ENCODE results near the gene MAPK8.
"Not testable (repeated sequence)": the region's sequence is repeated elsewhere in the genome, so short reads cannot be mapped to it uniquely, and the experiment has no call there.

MAPK8 gene

DNA sequence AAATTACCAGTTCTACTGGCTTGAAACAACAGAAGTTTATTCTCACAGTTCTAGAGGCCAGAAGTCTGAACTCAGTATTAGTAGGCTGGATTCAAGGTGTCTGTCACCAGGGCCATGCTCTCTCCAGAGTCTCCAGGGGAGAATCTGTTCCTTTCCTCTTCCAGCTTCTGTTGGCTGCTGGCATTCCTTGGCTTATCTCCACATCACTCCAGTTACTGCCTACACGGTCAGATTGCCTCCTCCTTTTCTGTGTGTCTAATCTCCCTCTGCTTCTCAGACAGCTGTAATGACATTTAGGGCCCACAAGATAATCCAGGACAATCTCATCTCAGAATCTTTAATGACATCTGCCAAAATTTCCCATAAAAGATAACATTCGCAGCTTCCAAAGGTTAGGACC, 36.6 kb downstream of the MAPK8 start:
- DNase-seq (ENCODE audit: insufficient read length), result no peak
- FAIRE-seq, result no peak
- no peak for TF ChIP-seq POLR2A (IDR thresholded peaks at IDR 0.05; ENCODE audit: low read depth, low read length)
- no peak for TF ChIP-seq POLR2AphosphoS5 (IDR thresholded peaks at IDR 0.05; ENCODE audit: low read depth, low read length)
- no peak for TF ChIP-seq TAF1 (IDR thresholded peaks at IDR 0.05; ENCODE audit: borderline replicate concordance, low read depth, low read length)

DNA sequence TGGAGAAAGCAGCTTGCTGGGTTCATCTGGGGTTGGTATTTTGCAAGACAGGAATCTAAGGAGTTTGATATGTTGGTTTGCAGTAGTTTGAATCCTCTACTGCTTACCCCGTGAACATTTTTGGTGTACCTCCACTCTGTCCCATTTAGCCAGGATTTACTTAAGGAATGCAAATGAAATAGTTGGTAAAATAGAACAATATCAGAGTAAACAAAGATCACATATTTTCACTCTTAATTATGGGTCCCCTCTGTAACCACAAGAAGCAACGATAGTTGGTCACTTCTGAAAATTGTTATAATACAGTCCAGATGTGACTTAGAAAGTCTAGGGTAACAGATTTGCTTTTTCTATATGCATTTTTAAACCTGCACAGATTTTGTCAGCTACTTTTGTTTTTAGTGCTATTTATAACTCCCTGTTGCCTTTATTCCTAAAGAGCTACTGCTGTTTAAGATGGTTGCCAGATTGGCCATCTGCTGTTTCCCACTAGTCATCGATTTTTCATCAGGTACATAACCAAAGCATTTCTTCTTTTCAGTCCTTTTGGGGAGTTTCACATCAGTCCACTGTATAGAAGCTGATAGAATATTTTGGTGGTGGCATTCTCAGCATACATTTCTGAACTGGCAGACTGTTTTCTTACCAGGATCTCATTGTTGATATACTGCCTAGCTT, 37.6 kb downstream of the MAPK8 start:
- TF ChIP-seq POLR2A (IDR thresholded peaks at IDR 0.05; ENCODE audit: low read depth, low read length) (no peak), TAF1 (IDR thresholded peaks at IDR 0.05; ENCODE audit: borderline replicate concordance, low read depth, low read length) (no peak), POLR2AphosphoS5 (IDR thresholded peaks at IDR 0.05; ENCODE audit: low read depth, low read length) (no peak)
- FAIRE-seq (peak; percentile 14), DNase-seq (ENCODE audit: insufficient read length) (no peak)

DNA sequence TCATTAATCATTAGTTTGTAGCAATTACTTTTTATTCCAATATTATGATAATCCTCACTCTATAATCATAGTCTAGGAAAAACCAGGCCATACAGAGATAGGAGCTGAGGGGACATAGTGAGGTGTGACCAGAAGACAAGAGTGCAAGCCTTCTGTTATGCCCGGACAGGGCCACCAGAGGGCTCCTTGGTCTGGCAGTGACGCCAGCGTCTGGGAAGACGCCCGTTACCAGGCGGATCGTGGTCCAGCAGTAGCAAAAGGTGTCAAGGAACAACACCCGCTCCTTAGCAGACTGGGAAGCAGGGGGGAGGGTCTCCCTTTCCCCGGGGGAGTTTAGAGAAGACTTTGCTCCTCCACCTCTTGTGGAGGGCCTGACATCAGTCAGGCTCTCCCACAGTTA, 39.8 kb downstream of the MAPK8 start:
- DNase-seq (ENCODE audit: insufficient read length); FAIRE-seq: not testable (repeated sequence)

DNA sequence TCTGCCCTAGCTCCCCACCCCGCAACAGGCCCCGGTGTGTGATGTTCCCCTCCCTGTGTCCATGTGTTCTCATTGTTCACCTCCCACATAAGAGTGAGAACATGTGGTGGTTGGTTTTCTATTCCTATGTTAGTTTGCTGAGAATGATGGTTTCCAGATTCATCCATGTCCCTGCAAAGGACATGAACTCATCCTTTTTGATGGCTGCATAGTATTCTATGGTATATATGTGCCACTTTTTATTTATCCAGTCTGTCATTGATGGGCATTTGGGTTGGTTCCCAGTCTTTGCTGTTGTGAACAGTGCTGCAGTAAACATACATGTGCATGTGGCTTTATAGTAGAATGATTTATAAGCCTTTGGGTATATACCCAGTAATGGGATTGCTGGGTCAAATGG, 41.1 kb downstream of the MAPK8 start:
- DNase-seq (ENCODE audit: insufficient read length); FAIRE-seq: not testable (repeated sequence)

DNA sequence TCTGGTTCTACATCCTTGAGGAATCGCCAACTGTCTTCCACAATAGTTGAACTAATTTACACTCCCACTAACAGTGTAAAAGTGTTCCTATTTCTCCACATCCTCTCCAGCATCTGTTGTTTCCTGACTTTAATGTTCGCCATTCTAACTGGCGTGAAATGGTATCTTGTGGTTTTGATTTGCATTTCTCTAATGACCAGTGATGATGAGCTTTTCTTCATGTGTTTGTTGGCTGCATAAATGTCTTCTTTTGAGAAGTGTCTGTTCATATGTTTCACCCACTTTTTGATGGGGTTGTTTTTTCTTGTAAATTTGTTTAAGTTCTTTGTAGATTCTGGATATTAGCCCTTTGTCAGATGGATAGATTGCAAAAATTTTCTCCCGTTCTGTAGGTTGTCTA, 41.5 kb downstream of the MAPK8 start:
- FAIRE-seq; DNase-seq (ENCODE audit: insufficient read length): not testable (repeated sequence)

DNA sequence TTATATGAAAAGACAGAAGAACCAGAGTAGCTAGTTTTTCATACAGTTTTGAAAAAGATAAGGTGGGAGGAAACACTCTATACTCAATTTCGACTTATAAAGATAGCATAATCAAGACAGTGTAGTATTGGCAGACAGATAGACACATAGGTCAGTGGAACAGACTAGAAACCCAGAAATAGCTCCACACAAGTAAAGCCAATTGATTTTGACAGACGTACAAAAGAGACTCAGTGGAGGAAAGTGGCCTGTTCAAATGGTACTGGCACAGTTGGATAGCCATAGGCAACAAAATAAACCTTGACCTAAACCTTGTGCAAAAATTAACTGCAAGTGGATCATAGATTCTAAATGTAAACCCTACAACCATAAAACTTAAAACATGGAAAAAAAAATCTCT, 46.8 kb downstream of the MAPK8 start:
- FAIRE-seq, result no peak
- DNase-seq (ENCODE audit: insufficient read length), result no peak
- TF ChIP-seq TAF1 (IDR thresholded peaks at IDR 0.05; ENCODE audit: borderline replicate concordance, low read depth, low read length), result no peak
- TF ChIP-seq POLR2AphosphoS5 (IDR thresholded peaks at IDR 0.05; ENCODE audit: low read depth, low read length), result no peak
- no peak for TF ChIP-seq POLR2A (IDR thresholded peaks at IDR 0.05; ENCODE audit: low read depth, low read length)

DNA sequence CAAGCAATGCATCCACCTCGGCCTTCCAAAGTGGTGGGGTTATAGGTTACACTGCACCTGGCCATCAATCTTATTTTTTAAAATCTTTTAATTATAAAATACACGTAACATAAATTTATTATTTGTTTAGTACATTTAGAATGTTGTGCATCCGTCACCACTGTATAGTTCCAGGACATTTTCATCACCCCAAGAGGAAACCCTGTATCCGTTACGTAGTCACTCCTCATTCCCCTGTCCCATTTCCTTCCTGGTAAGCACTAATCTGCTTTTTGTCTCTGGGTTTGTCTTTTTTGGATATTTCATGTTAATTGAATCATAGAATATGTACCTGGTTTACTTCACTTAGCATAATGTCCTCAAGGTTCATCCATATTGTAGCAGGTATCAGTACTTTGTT, 51.2 kb downstream of the MAPK8 start:
- FAIRE-seq (no peak), DNase-seq (ENCODE audit: insufficient read length) (no peak)
- TF ChIP-seq TAF1 (IDR thresholded peaks at IDR 0.05; ENCODE audit: borderline replicate concordance, low read depth, low read length), result no peak
- TF ChIP-seq POLR2A (IDR thresholded peaks at IDR 0.05; ENCODE audit: low read depth, low read length), result no peak
- TF ChIP-seq POLR2AphosphoS5 (IDR thresholded peaks at IDR 0.05; ENCODE audit: low read depth, low read length), result no peak

DNA sequence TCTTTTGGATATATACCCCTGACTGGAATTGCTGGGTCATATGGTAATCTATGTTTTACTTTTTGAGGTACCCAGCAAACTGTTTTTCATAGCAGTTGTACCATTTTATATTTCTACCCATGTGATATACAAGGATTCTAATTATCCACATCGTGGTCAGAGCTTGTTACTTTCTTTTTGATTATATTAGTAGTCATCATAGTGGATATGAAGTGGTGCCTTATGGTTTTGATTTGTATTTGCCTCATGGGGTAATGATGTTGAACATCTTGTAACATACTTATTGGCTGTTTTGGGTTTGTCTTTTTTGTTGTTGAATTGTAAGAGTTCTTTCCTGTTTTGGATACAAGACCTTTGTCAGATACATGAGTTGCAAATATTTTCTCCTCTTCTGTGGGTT, 51.7 kb downstream of the MAPK8 start:
- FAIRE-seq (no peak), DNase-seq (ENCODE audit: insufficient read length) (no peak)
- TF ChIP-seq TAF1 (IDR thresholded peaks at IDR 0.05; ENCODE audit: borderline replicate concordance, low read depth, low read length), result no peak
- TF ChIP-seq POLR2A (IDR thresholded peaks at IDR 0.05; ENCODE audit: low read depth, low read length), result no peak
- TF ChIP-seq POLR2AphosphoS5 (IDR thresholded peaks at IDR 0.05; ENCODE audit: low read depth, low read length), result no peak

DNA sequence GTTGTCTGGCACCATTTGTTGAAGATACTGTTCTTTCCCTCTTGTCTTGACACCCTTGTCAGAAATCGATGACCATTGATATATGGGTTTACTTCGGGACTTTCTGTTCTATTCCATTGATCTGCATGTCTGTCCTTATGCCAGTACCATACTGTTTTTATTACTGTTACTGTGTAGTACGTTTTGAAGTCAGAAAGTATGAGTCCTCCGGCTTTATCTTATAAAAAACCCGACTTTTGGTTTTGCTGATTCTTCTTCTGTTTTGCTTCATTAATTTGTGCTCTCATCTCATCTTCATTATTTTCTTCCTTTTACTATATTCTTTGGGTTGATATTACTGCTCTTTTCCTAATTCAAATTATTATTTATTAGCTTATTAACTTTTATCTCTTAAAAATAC, 52.4 kb downstream of the MAPK8 start:
- DNase-seq (ENCODE audit: insufficient read length) (no peak), FAIRE-seq (no peak)
- TF ChIP-seq TAF1 (IDR thresholded peaks at IDR 0.05; ENCODE audit: borderline replicate concordance, low read depth, low read length) (no peak), POLR2A (IDR thresholded peaks at IDR 0.05; ENCODE audit: low read depth, low read length) (no peak), POLR2AphosphoS5 (IDR thresholded peaks at IDR 0.05; ENCODE audit: low read depth, low read length) (no peak)

DNA sequence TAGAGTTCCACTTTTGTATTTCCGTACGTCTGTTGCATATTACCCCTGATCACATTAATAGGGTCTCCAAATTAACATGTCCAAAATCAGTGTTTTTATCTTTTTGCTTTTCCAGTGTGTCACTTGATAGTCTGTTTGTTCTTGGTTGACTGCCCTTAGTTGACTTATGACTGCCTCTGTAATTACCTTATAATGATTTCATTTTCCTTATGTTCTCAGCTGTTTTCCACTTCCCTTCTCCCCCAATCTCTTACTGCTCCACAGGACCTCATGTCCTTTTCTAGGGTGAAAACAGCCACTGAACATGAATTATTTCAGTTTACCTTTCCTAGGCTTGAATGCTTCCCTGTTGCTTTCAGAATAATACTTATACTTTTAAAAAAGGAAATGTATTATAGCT, 54.7 kb downstream of the MAPK8 start:
- no peak for FAIRE-seq
- no peak for DNase-seq (ENCODE audit: insufficient read length)
- TF ChIP-seq POLR2A (IDR thresholded peaks at IDR 0.05; ENCODE audit: low read depth, low read length) (no peak), TAF1 (IDR thresholded peaks at IDR 0.05; ENCODE audit: borderline replicate concordance, low read depth, low read length) (no peak), POLR2AphosphoS5 (IDR thresholded peaks at IDR 0.05; ENCODE audit: low read depth, low read length) (no peak)

DNA sequence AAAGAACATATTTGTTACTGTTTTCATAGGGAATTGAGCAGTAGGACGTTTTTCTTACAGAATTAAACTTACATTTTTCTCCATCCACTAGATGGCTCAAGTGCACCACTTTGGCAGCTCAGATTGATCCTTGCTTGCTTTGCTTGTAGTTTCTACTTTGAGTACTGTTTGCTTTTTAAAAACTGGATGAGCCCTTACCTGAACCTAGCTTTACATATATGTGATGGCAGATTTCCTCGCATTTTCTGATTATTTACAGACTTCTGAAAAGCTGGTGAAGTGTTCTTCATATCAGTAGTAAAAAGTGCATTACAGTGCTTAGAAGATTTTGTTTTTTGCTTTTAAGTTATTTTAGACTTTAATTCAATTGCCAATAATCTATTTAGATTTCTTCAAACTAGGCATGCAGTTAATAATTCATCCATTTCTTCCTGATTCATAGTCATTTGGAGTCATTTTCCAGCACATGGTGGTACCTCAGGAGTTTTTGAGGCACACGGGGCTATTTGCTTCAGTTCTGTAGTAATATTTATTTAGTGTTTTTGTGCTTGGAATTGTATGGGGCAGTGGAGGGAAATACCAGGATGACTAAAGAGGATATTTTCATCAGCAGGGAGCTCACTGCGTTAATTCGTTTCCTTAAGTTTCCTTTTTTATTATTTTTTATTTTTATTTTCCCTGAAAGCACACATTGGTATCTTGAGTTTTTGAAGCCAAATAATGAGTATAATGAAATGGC, 57.3 kb downstream of the MAPK8 start:
- FAIRE-seq, result no peak
- no peak for DNase-seq (ENCODE audit: insufficient read length)
- TF ChIP-seq POLR2A (IDR thresholded peaks at IDR 0.05; ENCODE audit: low read depth, low read length), result no peak
- TF ChIP-seq TAF1 (IDR thresholded peaks at IDR 0.05; ENCODE audit: borderline replicate concordance, low read depth, low read length), result no peak
- TF ChIP-seq POLR2AphosphoS5 (IDR thresholded peaks at IDR 0.05; ENCODE audit: low read depth, low read length), result no peak

DNA sequence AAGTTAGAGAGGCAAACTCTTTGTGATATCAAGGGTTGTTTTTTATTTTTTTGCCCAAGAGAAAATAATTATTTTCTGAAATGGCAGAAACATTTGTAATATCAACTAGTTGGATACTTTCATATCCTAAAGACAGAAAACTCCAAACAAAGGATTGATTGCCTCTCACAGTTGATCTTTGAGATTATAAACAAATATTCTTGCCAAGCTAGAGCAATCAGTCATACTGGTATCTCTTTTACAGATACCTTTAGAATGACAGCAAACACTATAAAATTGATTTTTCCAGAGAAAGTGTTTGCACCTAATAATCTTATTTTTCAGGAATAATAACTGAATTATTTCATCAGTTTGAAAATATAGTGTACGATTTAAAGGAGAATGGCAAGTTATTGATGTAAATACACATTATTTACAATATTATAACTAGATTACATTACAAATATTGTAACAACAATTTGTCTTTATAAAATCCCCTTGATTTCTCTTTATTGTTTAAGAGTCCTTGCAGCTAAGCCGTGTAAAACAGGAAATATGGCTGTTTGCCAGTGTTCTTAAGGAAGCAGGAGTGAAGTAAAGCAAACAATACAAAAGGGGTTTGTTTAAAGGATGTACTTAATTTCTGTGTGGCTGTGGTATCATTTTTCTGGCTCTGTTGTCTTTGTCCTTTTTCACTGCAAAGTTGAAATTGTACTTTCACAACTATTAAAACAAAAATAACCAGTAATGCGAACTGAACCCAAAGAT, 58.4 kb downstream of the MAPK8 start:
- FAIRE-seq, result peak; percentile 27
- TF ChIP-seq TAF1 (IDR thresholded peaks at IDR 0.05; ENCODE audit: borderline replicate concordance, low read depth, low read length) (no peak), POLR2A (IDR thresholded peaks at IDR 0.05; ENCODE audit: low read depth, low read length) (no peak), POLR2AphosphoS5 (IDR thresholded peaks at IDR 0.05; ENCODE audit: low read depth, low read length) (no peak)
- no peak for DNase-seq (ENCODE audit: insufficient read length)
